GM12873 (cell line): Measurements from ENCODE around the gene NFIX.

ENCODE experiments used
- TF ChIP-seq, protein P1 (sequence below): IDR thresholded peaks from 2 replicates; pipeline ENCODE4 v1.5.1; 2012; ENCODE audit warnings: low read depth, mild to moderate bottlenecking, moderate library complexity, low read length, control low read depth; ENCODE audit not compliant: insufficient read depth; ENCODE audit errors: missing control alignments

NFIX gene

DNA sequence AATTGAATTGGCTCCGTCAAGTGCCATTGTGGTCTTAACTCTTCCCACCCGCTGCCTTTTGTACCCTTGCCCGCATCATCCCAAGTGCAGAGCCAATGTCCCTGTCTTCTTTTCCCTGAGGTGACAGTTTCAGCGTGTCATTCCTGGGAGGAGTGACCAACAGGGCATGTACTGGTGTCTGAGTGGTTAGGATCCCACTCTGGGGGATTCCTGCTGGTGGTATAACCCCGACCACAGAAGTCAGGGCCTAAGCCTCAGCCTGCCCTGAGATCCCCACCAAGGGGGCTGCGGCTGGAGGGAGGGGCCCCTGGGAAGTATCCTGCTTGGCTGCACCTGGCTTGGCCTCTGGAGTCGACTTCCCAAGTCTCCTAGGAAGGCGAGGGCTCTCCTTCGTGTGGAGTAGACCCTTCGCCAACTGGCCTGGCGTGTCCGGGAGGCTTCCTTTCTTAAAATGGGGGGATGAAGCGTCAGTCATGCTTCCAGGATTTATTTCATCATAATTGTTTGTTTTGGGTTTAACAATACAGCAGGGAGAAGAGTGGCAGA, 40.6 kb downstream of the NFIX start:
- TF ChIP-seq, protein P1, sequence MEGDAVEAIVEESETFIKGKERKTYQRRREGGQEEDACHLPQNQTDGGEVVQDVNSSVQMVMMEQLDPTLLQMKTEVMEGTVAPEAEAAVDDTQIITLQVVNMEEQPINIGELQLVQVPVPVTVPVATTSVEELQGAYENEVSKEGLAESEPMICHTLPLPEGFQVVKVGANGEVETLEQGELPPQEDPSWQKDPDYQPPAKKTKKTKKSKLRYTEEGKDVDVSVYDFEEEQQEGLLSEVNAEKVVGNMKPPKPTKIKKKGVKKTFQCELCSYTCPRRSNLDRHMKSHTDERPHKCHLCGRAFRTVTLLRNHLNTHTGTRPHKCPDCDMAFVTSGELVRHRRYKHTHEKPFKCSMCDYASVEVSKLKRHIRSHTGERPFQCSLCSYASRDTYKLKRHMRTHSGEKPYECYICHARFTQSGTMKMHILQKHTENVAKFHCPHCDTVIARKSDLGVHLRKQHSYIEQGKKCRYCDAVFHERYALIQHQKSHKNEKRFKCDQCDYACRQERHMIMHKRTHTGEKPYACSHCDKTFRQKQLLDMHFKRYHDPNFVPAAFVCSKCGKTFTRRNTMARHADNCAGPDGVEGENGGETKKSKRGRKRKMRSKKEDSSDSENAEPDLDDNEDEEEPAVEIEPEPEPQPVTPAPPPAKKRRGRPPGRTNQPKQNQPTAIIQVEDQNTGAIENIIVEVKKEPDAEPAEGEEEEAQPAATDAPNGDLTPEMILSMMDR, result no peak

DNA sequence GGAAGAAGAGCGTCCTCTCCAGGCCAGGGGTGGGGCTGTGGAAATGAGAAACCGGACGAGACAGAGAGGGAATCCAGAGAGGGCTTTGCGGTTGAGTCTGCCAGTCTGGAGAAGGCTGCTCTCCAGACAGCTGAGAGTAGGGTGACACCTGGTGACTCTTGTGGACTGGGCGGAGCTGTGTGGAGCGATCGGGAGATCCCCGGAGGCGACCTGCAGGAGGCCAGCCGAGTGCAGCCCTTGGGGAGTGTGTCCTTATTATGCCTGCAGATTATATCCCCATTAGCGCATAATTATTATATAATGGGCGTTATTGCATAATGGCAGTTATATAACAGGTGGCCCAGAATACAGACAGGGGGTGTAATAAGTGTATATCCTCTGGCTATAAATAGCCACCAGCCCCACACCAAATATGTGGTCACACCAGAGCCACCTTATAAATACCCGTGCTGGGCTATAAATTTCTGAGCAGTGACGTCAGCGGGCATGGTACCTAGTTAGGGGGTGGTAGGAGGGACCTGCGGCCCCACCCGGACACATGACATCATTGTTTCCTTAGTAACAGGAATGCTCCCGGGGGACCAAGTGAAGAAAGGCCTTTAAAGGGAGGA, 41.2 kb downstream of the NFIX start:
- TF ChIP-seq, protein P1, result no peak

DNA sequence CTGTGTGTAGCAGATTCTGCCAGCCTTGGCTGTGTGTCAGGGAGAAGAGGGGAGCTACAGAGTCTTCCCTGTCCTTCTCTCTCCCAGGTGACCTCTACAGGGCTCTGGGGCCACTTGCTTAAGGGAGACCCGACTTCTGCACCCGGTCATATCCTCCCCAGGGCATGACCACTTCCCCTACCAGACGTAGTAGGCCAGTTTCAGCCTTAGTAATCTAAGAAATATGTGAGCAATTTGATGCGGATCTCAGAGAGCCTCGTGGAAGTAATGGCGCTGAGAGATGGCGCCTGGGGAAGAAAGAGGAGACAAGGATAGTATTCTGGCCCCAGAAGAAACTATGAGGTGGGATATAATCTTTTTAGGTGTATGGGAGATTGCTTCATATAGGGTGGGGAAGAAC, 41.9 kb downstream of the NFIX start:
- TF ChIP-seq, protein P1, result no peak

DNA sequence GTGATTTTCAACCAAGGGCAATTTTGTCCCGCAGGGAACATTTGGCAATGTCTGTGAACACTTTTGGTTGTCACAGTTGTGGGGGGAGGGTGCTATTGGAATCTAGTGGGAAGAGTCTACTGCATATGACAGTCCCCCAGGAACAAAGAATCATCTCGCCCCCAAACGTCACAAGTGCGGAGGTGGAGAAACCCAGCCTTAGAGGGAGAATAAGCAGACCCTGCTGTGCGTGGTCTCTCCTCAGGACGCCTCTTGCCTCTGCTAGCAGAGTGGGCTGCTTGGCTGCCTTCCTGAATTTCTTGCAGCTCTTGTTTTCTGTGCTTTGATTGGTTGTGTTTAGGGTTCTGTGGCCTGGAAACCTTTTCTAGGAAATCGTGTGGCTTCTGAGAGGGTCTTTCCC, 42.5 kb downstream of the NFIX start:
- TF ChIP-seq, protein P1, result no peak

DNA sequence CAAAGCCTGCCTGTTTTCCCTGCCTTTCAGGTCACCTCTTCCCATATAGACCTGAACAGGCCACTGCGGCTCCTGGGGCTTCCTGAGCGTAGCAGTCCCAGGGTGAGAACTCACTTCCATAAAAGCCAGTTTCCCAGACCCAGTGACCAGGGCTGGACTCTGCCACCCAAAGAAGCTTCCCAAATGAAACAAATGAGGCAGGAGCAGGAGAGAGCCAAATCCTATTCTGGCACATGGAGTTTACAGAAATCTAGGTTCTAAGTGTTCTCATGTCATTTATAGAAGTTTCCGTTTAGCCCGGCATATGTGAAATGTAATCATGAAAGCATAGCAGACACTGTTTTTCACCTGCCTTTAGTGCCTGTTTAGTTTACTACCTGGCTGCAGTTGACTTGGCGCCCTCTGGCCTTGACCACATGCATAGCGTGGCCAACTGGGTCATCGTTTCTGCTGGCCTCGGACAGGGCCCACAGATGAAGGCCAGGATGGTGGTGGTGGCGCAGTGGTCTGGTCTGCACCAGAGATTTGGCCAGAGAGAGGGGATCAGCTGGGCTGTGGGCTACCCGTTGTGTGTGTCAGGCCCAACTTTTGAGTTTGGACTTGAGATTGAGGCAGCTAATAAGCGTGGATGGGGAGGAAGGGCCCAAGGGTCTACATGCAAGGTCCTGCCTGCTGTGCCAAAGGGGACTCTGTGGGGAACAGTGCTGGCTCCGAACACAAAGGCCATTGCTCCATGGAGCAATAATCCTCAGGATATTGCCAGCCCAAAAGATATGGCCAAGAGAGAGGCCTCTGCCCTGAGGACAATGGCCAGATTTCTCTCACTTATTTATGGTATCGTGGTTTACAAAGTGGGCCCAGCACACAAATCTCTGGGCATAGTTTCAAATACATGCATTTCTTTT, 43.3 kb downstream of the NFIX start:
- TF ChIP-seq, protein P1, result peak; percentile 16

DNA sequence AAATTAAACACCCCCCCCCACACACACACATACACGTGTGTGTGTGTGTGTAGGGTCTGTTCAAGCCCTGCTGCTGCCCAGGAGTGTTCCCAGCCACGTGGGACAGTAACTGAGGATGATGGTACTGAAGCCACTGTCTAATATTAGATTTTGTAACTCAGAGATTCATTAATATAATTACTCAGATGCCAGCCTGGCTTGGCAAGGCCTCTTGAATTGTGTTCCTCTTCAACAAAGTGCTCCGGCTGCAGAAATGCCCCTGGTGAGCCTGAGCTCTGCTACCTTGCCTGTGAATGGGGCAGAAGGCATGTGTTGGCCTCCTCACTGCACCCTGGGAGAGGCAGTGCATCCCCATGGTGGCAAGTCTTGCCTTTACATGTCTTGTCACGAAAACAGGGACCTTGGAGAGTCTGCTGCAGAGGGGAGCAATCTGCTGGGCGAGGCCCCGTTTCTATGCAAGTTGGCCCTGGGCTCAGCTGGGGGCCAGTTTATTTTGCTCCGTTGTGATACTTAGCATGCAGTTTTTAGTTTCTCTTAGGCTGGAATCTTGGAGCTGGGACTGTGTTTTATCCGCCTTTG, 44.0 kb downstream of the NFIX start:
- TF ChIP-seq, protein P1, result no peak
